HG02840 (cell line): Measurements from ENCODE around the gene ABAT.

ENCODE experiments used
- ATAC-seq: cut with Tn5 transposase; IDR thresholded peaks from one replicate; pipeline ENCODE4 v1.9.1; 2021; ENCODE audit warnings: mild to moderate bottlenecking, moderate library complexity, moderate number of reproducible peaks; ENCODE audit not compliant: unreplicated experiment, low FRiP score

ABAT gene

DNA sequence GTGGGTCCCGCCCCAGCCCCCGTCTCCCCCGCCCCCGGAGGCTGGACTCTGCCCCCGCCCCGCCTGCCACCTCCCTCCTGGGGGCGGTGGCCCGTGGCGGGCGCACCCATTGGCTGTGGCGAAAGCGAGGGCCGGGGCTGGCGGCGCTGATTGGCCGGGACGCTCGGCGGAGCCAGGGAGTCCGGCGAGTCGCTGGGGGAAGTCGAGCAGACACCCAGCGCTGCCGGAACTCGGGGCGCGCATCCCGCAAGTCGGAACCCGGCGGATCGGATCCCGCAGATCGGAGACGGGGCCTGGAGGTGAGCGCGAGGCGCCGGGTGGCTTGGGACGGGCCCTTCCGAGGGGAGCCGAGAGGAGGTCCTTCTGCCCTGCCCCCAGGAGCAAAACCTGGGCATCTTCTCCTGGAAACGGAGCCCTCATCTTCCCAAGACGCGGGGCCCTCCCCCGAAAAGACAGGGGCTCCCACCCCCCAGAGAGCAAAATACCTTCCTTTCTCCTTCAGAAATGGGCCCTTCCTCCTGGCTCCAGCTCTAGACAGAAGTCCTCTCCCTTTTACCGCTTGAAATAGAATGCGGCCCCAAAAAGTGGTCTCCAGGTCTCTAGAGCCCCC lies at the start of gene ABAT:
ABAT (plus strand) TSS at position 205 of the 610 bp plus-strand sequence. CDS start 61,123 bp downstream, outside the sequence.
- peak; percentile 98 for ATAC-seq

DNA sequence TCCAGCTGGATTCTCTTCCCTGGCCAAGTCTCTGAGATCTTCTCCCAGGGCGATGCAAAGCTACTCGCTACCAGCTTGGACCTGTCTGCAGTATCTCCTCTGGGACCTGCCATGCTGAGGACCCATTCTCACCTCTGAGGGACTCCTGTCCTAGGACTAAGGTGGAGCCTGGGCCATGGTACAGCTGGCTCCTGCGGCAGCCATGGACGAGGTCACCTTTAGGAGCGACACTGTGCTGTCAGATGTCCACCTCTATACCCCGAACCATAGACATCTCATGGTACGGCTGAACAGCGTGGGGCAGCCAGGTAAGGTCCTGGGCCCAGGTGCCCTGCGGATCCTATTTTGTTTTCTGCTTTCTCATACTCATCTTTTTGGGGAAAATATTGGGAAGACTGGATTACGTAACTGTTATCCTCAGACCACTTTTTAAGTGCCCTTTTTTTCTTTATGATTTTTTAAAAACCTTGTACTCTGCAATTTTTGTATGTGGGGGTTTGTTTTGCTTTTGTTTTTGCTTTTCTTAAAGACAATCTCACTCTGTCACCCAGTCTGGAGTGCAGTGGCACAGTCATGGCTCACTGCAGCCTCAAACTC lies 48.8 kb upstream of the ABAT start:
- ATAC-seq, result no peak

DNA sequence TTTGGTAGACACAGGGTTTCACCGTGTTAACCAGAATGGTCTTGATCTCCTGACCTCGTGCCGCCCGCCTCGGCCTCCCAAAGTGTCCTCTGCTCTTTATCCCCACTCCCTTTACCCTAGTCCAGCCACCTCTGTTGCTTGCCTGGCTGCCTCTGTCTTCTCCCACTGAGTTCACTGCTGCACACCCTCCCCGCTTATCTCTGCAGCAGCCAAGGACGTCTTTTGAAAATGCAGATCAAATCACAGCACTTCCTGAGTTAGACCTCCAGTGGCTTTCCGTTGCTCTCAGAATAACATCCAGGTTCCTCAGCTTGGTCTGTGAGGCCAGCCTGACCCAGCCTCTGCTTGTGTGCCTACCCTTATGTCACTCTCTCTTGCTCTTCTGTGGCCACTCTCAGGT lies 47.5 kb upstream of the ABAT start:
- no peak for ATAC-seq

DNA sequence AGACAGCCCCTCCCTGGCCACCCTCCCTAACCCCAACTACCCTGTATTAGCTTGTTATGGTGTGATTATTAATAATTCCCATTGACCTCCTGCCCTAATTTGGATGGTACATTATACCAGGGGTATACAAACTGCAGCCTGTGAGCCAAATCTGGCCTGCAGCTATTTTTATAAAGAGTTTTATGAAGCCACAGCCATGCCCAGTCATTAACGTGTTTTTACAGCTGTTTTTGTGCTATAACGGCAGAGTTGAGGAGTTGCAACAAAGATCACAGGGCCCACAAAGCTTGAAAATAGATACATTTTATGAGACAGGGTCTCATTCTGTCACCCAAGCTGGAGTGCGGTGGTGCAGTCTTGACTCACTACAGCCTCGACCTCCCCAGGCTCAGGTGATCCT lies 47.0 kb upstream of the ABAT start:
- ATAC-seq, result no peak

DNA sequence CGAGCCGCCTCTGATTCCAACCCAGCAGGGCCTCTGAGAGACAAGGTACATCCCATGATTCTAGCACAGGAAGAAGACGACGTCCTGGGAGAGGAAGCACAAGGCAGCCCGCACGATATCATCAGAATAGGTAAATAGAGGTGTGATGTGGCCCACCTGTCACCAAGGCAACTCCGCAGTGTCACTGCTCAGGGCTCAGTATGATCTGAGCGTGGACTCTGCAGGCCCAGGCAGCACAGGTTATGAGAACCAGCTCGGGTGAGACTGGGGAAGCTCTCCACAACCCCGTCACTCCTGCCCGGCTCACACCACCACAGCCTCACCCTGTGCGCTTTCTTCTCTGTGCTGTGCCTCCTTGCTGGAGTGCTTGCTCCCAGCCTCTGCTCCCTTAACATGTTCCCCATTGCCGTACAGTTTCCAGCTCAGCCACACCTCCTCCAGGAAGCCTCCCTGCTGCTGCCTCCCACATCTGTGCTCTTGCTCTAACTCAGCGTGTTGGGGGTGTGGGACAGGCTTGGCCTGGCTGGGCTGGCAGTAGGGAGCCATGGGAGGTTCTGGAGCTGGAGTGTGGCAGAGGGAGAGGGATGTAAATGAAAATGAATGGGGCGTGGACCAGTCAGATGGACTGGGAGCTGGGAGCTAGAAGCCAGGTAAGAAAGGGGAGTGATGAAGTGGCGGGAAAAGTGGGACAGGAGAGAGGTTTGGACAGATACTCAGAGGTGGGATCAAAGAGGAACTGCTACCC lies 45.3 kb upstream of the ABAT start:
- no peak for ATAC-seq

DNA sequence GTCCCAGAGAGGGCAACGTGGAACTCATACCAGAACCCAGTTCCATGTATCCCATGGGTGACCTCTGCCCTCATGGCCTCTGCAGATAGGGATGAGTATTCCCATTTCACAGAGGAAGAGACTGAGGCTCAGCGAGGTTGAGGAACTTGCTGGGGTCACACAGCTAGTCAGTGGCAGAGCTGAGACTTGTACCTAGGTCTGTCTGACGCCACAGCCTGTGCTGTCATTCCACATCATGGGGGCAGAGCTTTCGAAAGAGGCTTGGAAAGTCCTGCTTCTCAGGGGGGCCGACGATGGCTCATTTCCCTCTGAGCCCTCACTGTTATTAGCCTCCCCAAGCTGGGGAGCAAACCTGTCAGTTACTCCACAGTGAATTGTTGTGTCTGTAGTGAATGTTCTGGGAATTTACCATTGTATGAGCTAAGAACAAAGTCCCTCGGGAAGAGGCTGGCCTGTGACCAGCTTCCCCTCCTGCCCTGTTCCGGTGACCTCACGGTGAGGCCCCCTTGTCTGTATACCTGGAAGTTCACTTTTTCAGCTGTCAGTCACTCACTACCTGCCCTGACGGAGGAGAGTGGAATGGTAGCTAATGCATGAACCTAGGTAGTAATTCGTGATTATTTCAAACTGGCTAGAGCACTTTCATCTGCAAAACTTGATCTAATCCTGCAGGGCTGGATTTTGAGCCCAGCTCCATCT lies 44.0 kb upstream of the ABAT start:
- no peak for ATAC-seq

DNA sequence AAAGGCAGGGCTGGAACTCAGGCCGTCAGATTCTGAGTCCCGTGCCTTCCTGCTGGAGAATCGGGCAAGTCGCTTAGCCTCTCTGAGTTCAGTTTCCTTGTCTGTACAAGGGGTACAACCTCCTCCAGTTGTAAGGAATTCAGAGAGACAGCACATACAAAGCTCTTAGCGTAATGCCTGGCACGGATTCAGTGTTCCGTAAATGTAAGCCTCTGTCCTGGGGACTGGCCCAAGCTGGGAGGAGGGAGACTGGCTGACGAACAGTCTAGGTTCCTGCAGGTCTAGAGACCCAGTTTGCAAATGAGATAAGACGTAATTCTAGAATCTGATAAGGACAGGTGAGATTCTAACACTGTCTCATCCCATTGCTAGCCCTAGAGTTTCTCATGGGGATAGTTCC lies 43.0 kb upstream of the ABAT start:
- ATAC-seq, result no peak

DNA sequence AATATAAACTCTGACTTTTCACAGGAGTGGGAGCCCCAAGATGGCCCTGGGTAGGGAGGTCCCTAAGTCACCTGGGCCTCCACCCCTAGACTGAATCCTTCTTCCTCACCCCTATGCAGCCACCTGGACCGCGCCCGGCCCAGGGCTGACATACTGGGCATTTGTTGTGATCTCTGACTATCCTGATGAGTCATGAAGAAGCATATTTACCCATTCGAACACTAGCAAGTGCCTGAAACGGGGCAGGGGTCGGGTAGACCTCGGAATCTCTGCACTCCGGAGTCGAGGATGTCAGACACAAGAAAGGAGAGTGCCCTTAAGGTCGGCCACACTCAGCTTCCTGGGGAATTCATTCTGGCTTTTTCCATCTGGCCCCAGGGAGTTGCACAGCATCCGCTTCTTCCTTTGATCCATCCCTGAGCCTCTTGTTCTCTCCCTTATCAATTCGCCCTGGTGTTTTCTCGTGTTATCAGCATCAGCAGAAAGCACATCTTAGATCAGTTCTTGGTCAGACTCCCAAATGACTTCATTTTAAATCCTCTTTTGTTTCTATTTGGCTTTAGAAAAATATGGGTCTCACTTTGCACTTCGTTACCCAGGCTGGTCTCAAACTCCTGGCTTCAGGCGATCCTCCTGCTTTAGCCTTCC lies 42.5 kb upstream of the ABAT start:
- no peak for ATAC-seq

DNA sequence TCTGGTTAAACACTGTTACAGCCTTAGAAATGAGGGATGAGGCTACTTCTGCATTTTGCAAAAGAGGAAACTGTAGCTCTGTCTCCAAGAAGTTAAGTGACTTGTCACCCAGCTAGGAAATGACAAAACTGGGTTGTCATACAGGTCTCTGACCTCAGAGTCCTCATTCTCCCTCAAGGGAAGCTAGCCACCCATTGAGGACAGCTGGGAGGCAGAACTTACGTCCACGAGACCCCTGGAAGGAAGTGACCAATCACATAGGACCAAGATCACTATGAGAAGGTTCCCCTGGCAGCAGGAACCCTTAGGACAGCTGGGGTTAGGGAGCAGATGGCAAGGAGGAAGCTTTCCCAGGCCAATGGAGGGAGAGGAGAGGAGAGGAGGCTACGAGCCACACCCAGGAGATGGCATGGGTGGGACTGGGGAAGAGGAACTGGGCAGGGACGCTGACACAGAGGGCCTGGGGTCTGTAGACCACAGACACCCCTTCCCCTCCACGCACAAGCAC lies 41.7 kb upstream of the ABAT start:
- no peak for ATAC-seq

DNA sequence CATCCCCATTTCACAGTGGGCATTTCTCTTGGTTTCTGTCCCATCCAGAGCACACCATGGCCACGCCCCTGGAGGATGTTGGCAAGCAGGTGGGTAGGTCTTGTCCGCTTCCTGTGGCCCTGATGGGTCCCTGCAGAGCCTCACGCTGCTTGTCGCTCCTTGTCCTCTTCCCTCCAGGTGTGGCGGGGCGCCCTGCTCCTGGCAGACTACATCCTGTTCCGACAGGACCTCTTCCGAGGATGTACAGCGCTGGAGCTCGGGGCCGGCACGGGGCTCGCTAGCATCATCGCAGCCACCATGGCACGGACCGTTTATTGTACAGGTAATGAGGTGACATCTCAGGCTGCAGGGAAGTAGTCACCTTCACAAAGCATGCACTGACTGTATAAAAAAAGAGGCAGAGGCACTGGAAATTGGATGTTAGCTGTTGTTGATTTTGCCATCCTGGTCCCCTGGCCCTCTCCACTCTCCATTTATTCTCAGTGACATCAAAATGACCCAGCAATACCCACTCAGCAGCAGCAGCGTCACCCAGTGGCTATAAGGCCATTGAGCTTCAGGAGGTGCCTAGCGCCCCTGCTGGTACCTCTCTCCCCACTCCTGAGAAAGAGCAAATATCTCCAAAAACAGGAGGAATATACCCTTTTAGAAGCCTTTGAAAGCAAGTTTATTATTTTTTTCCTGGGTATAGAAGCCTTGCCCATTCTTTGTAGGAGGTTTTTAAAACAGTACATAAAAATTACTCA lies 39.3 kb upstream of the ABAT start:
- ATAC-seq, result no peak

DNA sequence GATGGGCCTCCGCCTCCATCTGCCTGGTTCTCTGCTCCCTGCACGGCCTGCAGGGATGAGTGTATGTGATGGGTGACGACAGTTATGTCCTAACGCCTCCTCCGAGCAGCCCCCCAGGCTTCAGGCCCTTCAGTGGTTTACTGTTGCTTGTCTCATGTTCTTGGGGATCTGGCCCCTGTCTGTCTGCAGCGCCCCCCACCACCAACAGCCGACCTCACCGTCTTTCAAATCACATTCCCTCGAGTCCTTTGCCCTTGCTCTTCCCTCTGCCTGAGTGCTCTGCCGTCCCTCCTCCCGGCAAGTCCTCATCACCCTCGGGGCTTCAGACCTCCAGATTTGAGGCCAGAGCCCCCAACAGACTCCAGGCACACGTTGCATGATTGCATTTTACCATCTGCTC lies 34.7 kb upstream of the ABAT start:
- ATAC-seq, result no peak

DNA sequence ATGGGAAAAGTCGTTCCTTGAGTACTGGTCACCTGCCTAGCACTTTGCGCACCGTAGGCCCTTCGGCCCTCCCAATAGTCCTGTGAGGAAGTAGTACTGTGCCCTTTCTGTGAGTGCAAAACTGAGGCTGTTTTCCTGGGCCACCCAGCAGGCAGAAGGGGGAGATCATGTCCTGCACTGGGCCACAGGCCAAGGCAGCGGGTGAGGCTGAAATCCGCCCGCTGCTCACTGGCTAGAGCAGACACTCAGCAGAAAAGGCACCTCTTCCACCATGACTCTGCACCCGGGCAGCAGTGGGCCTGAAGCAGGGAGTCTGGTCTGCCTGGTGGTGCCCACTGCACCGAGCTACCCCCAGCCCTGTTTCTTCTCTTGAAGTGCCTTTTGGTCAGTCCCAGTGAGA lies 32.7 kb upstream of the ABAT start:
- no peak for ATAC-seq

DNA sequence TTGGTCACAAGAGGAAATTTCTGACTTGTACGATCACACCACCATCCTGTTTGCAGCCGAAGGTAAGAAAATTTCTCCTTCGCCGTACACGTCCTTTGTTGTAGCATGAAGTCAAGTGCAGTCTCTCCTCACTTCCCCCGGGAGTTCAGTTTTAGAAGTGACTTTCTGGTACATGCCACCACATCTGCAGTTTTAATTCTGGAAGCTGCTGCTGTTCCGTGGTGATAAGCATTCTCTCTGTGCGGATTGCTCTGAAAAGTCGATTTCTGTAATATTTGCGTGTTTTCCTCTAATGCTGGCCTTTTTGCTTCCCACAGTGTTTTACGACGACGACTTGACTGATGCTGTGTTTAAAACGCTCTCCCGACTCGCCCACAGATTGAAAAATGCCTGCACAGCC lies 32.3 kb upstream of the ABAT start:
- no peak for ATAC-seq

DNA sequence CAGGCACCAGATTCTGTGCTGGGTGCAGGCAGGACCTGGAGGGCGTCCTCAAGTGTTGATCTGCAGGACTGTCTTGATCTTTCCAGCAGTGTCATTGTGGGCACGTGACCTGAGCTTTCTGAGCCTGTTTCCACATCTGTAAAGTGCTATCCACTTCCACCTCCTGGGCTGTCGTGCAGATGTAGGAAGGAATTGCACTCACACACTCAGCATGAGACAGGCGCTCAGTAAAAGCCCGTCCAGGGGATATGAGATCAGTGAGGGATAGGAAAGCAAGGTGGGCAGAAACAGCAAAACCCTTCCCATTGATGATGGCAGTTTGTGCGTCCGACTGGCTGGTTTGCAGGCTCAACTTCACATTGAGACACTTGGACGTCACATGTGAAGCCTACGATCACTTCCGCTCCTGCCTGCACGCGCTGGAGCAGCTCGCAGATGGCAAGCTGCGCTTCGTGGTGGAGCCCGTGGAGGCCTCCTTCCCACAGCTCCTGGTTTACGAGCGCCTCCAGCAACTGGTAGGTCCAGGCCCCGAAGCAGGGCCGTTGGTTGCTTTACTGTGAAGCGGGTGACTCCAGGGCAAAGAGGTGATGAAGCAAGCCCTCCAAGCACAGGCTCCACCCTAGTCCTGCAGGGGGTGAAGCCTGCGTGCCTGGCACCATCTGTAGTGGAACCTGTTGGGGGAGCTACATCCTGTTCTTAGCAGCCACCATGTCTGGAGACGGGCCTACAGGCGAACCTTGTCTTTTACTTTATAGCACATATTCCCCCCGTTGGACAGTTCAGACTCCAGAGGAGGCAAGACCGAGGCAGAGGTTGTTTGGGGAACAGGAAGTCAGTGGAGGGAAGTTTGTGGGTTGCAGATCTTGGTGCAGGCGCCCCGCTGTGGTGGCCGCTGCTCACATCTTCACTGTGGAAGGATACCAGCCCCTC lies 29.9 kb upstream of the ABAT start:
- no peak for ATAC-seq

DNA sequence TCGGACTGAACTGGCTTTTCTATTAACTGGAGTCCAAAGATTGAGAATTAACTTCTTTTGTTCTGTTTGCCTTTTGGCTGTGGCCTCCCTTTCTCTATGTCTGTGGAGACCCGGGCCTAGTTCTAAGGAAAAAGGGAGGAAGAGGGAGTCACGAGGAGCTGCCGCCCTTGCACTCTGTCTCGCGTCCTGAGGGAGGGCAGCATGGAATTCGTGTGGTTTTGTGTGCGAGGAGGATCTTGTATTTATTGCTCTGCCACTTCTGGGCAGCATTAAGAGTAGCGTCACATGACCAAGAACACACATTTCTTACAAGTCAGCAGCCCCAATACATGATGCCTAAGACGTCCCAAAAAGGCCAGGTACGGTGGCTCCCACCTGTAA lies 29.3 kb upstream of the ABAT start:
- no peak for ATAC-seq

DNA sequence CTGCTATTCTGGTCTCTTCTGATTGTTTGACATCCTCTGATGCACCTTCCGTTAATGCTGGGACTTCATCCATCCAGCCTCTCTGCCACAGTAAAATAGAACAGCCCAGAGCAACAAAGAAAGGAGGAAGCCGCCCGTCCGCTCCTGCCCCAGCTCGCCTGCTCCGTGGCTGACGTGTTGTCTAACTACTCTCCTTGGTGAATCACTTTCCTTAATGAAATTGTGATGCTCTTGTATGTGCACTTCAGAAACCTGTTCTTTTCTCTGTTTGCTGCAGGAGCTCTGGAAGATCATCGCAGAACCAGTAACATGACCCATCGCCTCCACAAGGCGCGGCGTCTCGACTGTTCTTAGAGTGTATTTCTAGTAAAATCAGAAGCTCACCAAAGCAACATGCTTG lies 28.6 kb upstream of the ABAT start:
- ATAC-seq, result no peak

DNA sequence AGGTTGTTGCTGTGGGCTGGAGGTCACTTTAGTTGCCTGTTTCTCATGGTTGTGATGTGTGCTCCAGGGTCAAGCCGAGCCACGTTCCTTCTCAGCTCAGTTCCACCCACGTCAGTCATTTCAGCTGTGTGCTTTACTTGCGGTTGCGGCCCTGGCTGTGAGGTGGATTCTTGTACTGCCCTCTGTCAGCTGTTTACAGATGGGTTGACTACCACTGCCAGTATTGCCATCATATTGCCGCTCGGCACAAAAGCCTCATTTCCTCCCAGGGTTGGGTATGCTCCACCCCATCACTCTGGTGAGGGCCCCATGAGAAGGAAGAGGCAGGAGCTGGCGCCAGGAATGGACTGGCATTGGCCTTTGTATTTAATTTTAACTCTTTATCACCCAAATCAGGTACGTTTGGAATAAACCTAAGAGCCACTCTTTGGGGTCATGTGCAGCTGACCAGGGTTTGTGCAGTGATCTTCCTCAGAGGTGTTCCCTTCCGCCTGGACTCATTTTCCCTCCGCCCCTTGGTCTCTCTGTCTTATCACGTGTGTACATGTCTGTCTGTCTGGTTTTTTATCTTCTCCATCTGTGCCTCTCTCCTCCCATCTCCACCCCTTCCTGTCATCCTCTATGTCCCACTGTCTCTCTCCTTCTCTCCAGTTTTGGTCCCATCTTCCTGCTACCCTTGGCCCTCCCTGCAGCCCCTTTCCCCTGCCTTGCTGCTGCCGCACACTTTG lies 27.9 kb upstream of the ABAT start:
- ATAC-seq, result no peak

DNA sequence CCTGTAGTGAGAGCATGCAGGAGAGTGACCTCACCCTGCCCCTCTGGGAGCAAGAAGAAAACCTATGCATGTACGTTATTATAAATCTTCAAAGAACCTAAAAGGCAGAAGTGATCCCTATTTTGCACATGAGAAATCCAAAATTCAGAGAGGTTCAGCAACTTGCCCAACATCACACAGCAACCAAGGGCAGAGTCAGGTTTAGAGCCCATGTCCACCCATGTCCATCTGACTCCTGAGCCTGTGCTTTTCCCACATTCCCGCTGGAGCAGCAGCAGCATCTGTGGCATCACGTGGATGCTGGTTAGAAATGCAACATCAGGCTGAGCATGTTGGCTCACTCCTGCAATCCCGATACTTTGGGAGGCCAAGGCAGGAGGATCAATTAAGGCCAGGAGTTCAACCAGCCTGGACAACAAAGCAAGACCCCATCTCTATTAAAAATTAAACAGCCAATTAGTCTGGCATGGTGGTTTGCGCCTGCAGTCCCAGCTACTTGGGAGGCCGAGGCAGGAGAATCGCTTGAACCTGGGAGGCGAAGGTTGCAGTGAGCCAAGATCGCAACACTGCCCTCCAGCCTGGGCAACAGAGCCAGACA lies 26.6 kb upstream of the ABAT start:
- ATAC-seq, result no peak
